Esophagus squamous epithelium (tissue), 4 donors: Measurements from ENCODE around the gene SH3PXD2A.
A peak's percentile ranks its signal among the peaks of the same experiment; 100 is the strongest.

Source experiments
- CTCF ChIP-seq, 6 experiments: fragments of 450-650 bp in 4 of 6; fragments of 200-600 bp in 2 of 6; sonication (generic) in 2 of 6; IDR thresholded peaks; one replicate each; pipeline ENCODE4 v1.5.1; 2016 to 2019; ENCODE audit warnings: antibody characterized with exemption in 6 of 6, mild to moderate bottlenecking in 4 of 6, moderate library complexity in 4 of 6
- POLR2A ChIP-seq, 4 donors: fragments of 450-650 bp; IDR thresholded peaks; one replicate each; pipeline ENCODE4 v1.6.1; 2017; ENCODE audit warnings: antibody characterized with exemption in 4 of 4, mild to moderate bottlenecking in 4 of 4, moderate library complexity in 3 of 4

GRCh38 chr10:103872137-103872931 is 17.0 kb upstream of the SH3PXD2A start:
- TF ChIP-seq POLR2A (IDR thresholded peaks at IDR 0.05): peak in 1 of 4 donors; percentile 44
- TF ChIP-seq CTCF (IDR thresholded peaks at IDR 0.05): no peak
